H1 (cell line): ENCODE measurements around the gene MELK. TPM values are rescaled to one million over a fixed set of nuclear protein-coding genes. Genes with fewer than 3 reads are reported as not detected.

Source experiments
- CTCF ChIA-PET: fragments of 300-600 bp; sonication (Branson Sonifier 250); formaldehyde crosslinking; loops from one replicate; lab custom pipeline; 2021; ENCODE audit not compliant: partially characterized antibody; lab: Charles Lee
- POLR2A ChIA-PET: fragments of 300-600 bp; sonication (Branson Sonifier 250); formaldehyde crosslinking; loops from one replicate; lab custom pipeline; 2021; ENCODE audit warnings: inconsistent platforms; ENCODE audit not compliant: partially characterized antibody; lab: Charles Lee
- DNase-seq, 2 experiments: peaks; one replicate each; pipeline versions ENCODE4 v3.0.0 to v3.0.0-alpha.2; 2010 to 2022; ENCODE audit warnings: low spot score in 2 of 2, low read depth in 1 of 2, mixed read lengths in 1 of 2
- FAIRE-seq: peaks from 2 replicates; lab custom pipeline; 2011; peaks lifted over from hg19 to GRCh38; lab: Jason Lieb, UNC
- H2AFZ ChIP-seq: 2 replicates; pipeline ENCODE4 v1.8.1; 2012; ENCODE audit warnings: low read length, inconsistent platforms
- H2AK5ac ChIP-seq: 2 replicates; pipeline ENCODE4 v1.6.1; 2013; ENCODE audit warnings: low read depth, low read length
- H2BK120ac ChIP-seq: replicated peaks from 2 replicates; pipeline ENCODE3; 2013; ENCODE audit warnings: low read depth, low read length, inconsistent platforms
- H2BK12ac ChIP-seq: 2 replicates; pipeline ENCODE4 v1.6.1; 2013; ENCODE audit warnings: low read depth, low read length
- H2BK15ac ChIP-seq: 2 replicates; pipeline ENCODE4 v1.6.1; 2013; ENCODE audit warnings: low read length
- H2BK20ac ChIP-seq: 2 replicates; pipeline ENCODE4 v1.6.1; 2013; ENCODE audit warnings: low read length
- H2BK5ac ChIP-seq: 2 replicates; pipeline ENCODE4 v1.6.1; 2013; ENCODE audit warnings: low read depth, low read length
- H3K14ac ChIP-seq: 2 replicates; pipeline ENCODE4 v1.6.1; 2013; ENCODE audit warnings: inconsistent platforms; ENCODE audit not compliant: insufficient read length
- H3K18ac ChIP-seq: 2 replicates; pipeline ENCODE4 v1.6.1; 2013; ENCODE audit warnings: low read length; ENCODE audit errors: extremely low read depth
- H3K23ac ChIP-seq: 2 replicates; pipeline ENCODE4 v1.6.1; 2013; ENCODE audit warnings: inconsistent platforms; ENCODE audit not compliant: insufficient read length
- H3K23me2 ChIP-seq: 2 replicates; pipeline ENCODE4 v1.6.1; 2013; ENCODE audit warnings: low read depth, low read length
- H3K27ac ChIP-seq: 2 replicates; pipeline ENCODE4 v1.6.1; 2011; ENCODE audit warnings: low read depth, low read length, inconsistent platforms
- H3K27me3 ChIP-seq, 4 experiments: replicated peaks in 1 of 4; 1 replicate in 1 of 4; 2 replicates in 3 of 4; pipeline versions ENCODE4 v1.6.1 to v1.8.1; 2011 to 2013; ENCODE audit warnings: low read length in 3 of 4, mild to moderate bottlenecking in 3 of 4, inconsistent platforms in 2 of 4, mixed read lengths in 2 of 4, moderate library complexity in 1 of 4; ENCODE audit not compliant: control insufficient read depth in 3 of 4, insufficient read depth in 3 of 4; ENCODE audit errors: extremely low read depth in 1 of 4
- H3K36me3 ChIP-seq, 4 experiments: 2 replicates each; pipeline versions ENCODE4 v1.6.1 to v1.8.1; 2011 to 2013; ENCODE audit warnings: mild to moderate bottlenecking in 4 of 4, low read length in 3 of 4, moderate library complexity in 2 of 4, control low read depth in 1 of 4, inconsistent platforms in 1 of 4; ENCODE audit not compliant: insufficient read depth in 4 of 4, control insufficient read depth in 2 of 4
- H3K4ac ChIP-seq: replicated peaks from 2 replicates; pipeline ENCODE3; 2013; ENCODE audit warnings: low read length, low read depth, mixed read lengths, inconsistent platforms; ENCODE audit not compliant: insufficient read length
- H3K4me1 ChIP-seq, 4 experiments: replicated peaks in 1 of 4; 1 replicate in 1 of 4; 2 replicates in 3 of 4; pipeline versions ENCODE4 v1.6.1 to v1.8.1; 2011 to 2013; ENCODE audit warnings: low read length in 3 of 4, inconsistent platforms in 2 of 4, mixed read lengths in 1 of 4; ENCODE audit not compliant: insufficient read depth in 4 of 4, control insufficient read depth in 3 of 4
- H3K4me2 ChIP-seq, 2 experiments: 2 replicates each; pipeline versions ENCODE4 v1.6.1 to v1.8.1; 2011 to 2013; ENCODE audit warnings: low read depth in 2 of 2, low read length in 2 of 2, control low read depth in 1 of 2, inconsistent platforms in 1 of 2, mild to moderate bottlenecking in 1 of 2; ENCODE audit not compliant: insufficient read depth in 1 of 2
- H3K4me3 ChIP-seq, 4 experiments: fragments of 200-600, 300-600 bp in 1 of 4; sonication (generic), shearing (Covaris generic), sonication (Bioruptor Twin) in 1 of 4; 2 replicates each; pipeline versions ENCODE4 v1.5.1 to v1.8.1; 2011 to 2016; ENCODE audit warnings: low read length in 4 of 4, low read depth in 3 of 4, control low read depth in 2 of 4, inconsistent platforms in 2 of 4, mild to moderate bottlenecking in 2 of 4, mixed read lengths in 1 of 4, moderate library complexity in 1 of 4; ENCODE audit not compliant: insufficient read depth in 2 of 4; ENCODE audit errors: extremely low read depth in 1 of 4
- H3K56ac ChIP-seq: replicated peaks from 2 replicates; pipeline ENCODE3; 2013; ENCODE audit warnings: low read depth, mild to moderate bottlenecking, mixed read lengths, low read length, inconsistent platforms; ENCODE audit not compliant: insufficient read length
- H3K79me1 ChIP-seq: 2 replicates; pipeline ENCODE4 v1.6.1; 2013; ENCODE audit warnings: low read depth, low read length, control low read depth
- H3K79me2 ChIP-seq, 2 experiments: 2 replicates each; pipeline versions ENCODE4 v1.6.1 to v1.8.1; 2012 to 2013; ENCODE audit warnings: low read length in 2 of 2, mild to moderate bottlenecking in 2 of 2, inconsistent platforms in 1 of 2; ENCODE audit not compliant: insufficient read depth in 2 of 2, control insufficient read depth in 1 of 2
- H3K9ac ChIP-seq, 4 experiments: replicated peaks in 1 of 4; 1 replicate in 1 of 4; 2 replicates in 3 of 4; pipeline versions ENCODE4 v1.6.1 to v1.8.1; 2011 to 2013; ENCODE audit warnings: low read depth in 3 of 4, low read length in 3 of 4, control low read depth in 2 of 4, mild to moderate bottlenecking in 2 of 4, moderate library complexity in 2 of 4, inconsistent platforms in 1 of 4; ENCODE audit errors: extremely low read depth in 1 of 4
- H3K9me3 ChIP-seq, 2 experiments: 2 replicates each; pipeline versions ENCODE4 v1.6.1 to v1.8.1; 2012 to 2013; ENCODE audit warnings: mild to moderate bottlenecking in 2 of 2, moderate library complexity in 2 of 2, control low read depth in 1 of 2, inconsistent platforms in 1 of 2, low read depth in 1 of 2, low read length in 1 of 2, mixed read lengths in 1 of 2; ENCODE audit not compliant: insufficient read depth in 2 of 2
- H4K20me1 ChIP-seq, 2 experiments: replicated peaks in 1 of 2; 2 replicates each; pipeline versions ENCODE3 to v1.8.1; 2011 to 2013; ENCODE audit warnings: inconsistent platforms in 2 of 2, low read length in 2 of 2, mild to moderate bottlenecking in 1 of 2; ENCODE audit not compliant: insufficient read depth in 2 of 2, control insufficient read depth in 1 of 2
- H4K5ac ChIP-seq: 2 replicates; pipeline ENCODE4 v1.6.1; 2013; ENCODE audit warnings: low read length, low read depth, mixed read lengths, inconsistent platforms; ENCODE audit not compliant: insufficient read length
- H4K8ac ChIP-seq: 2 replicates; pipeline ENCODE4 v1.8.0; 2013; ENCODE audit warnings: mild to moderate bottlenecking, moderate library complexity, low read length, inconsistent platforms; ENCODE audit not compliant: insufficient read depth; ENCODE audit errors: extremely low read depth
- H4K91ac ChIP-seq: replicated peaks from 2 replicates; pipeline ENCODE3; 2013; ENCODE audit warnings: low read length, mixed read lengths, inconsistent platforms; ENCODE audit not compliant: insufficient read length
- BACH1 ChIP-seq: IDR thresholded peaks from 2 replicates; pipeline ENCODE4 v1.6.1; 2012; ENCODE audit warnings: low read length, improper control_type of control experiment
- FOSL1 ChIP-seq: IDR thresholded peaks from 2 replicates; pipeline ENCODE4 v1.6.1; 2011; ENCODE audit warnings: mild to moderate bottlenecking, low read depth, low read length, moderate library complexity; ENCODE audit not compliant: insufficient read depth
- HDAC2 ChIP-seq, 2 experiments: fragments of 300-600 bp in 1 of 2; sonication (generic) in 1 of 2; IDR thresholded peaks; 2 replicates each; pipeline ENCODE4 v1.6.1; 2011 to 2012; ENCODE audit warnings: low read depth in 2 of 2, low read length in 2 of 2, mild to moderate bottlenecking in 2 of 2, moderate library complexity in 2 of 2, borderline replicate concordance in 1 of 2, inconsistent platforms in 1 of 2
- KDM1A ChIP-seq: fragments of 200-600, 300-600 bp; sonication (generic); IDR thresholded peaks from 2 replicates; pipeline ENCODE4 v1.7.1; 2016; ENCODE audit warnings: mild to moderate bottlenecking, low read length, borderline replicate concordance
- TAF7 ChIP-seq: optimal IDR thresholded peaks from 2 replicates; pipeline ENCODE3; 2011; ENCODE audit warnings: low read depth, mild to moderate bottlenecking, inconsistent platforms, low read length, moderate library complexity, borderline replicate concordance
- WGBS, 2 experiments: shearing (Covaris generic) in 1 of 2; methylation state at CpG; one replicate each; pipeline versions ENCODE4 v1.1.6 to v1.1.7; 2013 to 2015; ENCODE audit warnings: low lambda C conversion rate in 2 of 2, mixed read lengths in 2 of 2, inconsistent platforms in 1 of 2, low coverage in 1 of 2, missing lambda C conversion rate in 1 of 2; ENCODE audit not compliant: insufficient replicate concordance in 2 of 2, insufficient coverage in 1 of 2, insufficient read length in 1 of 2; ENCODE audit errors: extremely low coverage in 1 of 2, missing lambda C conversion rate in 1 of 2; 5-methylcytosine and 5-hydroxymethylcytosine counted together
- polyA plus RNA-seq, 7 experiments: library from polyadenylated mRNA; depleted of rRNA in 3 of 7; stranded (reverse) in 5 of 7; unstranded in 2 of 7; fragments of >200 nt in 5 of 7; fragments of 200-250 nt in 2 of 7; gene quantifications; 1 replicate in 5 of 7; 2 replicates in 1 of 7; 4 replicates in 1 of 7; pipeline versions ENCODE4 v1.2.1 to v1.2.3, GENCODE V29; 2011 to 2013; ENCODE audit warnings: missing spikeins in 2 of 7, mixed read lengths in 2 of 7
- total RNA-seq: library from RNA; stranded (reverse); fragmentation: NEBNext Ultra II Directional; extraction: Animal tissue kit (Norgen Biotek cat#: 25700); gene quantifications from 2 replicates; pipeline ENCODE4 v1.2.1, GENCODE V29; 2021

MELK gene
- total and polyA plus RNA-seq, 2 of the 8 experiments (the other 6 are each of a cell fraction or from before 2014, with no cell fraction given) = 26.2 to 53.1 TPM

DNA sequence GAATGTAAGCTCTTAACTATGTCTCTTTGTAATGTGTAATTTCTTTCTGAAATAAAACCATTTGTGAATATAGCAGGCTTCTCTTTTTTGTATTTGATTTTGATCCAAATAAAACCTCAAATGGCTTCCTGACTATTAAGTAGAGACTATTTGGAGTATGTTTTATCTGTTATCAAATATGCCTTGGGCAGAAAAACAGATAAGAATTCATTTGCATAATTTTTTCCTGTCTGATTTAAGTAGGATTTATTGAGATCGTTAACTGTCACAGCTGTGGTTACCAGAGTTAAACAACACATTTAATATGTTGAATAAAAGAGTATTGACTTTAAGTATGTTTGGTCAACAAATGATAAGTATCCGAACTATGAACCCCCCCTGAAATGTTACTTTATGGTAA, 104.9 kb downstream of the MELK start:
- no peak overlapping the region for H4K8ac ChIP-seq
- no peak overlapping the region for H3K14ac ChIP-seq
- H3K9me3 ChIP-seq = peaks cover 9% of the 10 kb centered on the region in 2 experiments; a peak in 2 of 4 replicates
- FAIRE-seq = no peak
- no peak overlapping the region for H3K23ac ChIP-seq
- no peak overlapping the region for H2BK20ac ChIP-seq
- no peaks in the 10 kb centered on the region for H3K79me2 ChIP-seq
- H3K4me3 ChIP-seq = no peak overlapping the region
- H4K5ac ChIP-seq = no peak overlapping the region
- H2BK12ac ChIP-seq = no peak overlapping the region
- H3K36me3 ChIP-seq = peaks cover 0 to 31% (median 12%) of the 10 kb centered on the region in 4 experiments; a peak in 4 of 8 replicates
- DNase-seq = no peak
- H3K27me3 ChIP-seq = no peaks in the 10 kb centered on the region
- H3K9ac ChIP-seq = no peak overlapping the region
- no peaks in the 10 kb centered on the region for H3K4me1 ChIP-seq
- WGBS, 2 experiments = 91% methylated on average over 2 of the region's 2 CpGs; no CpG with 5 or more reads in 1 of the 2 experiments
- no peak overlapping the region for H2BK15ac ChIP-seq
- no peak overlapping the region for H3K4me2 ChIP-seq
- H2BK5ac ChIP-seq = no peak overlapping the region
- CTCF ChIA-PET = interaction anchor here (0.5 to 1.4 kb wide), 3 partner anchors 11 to 669 kb away, joined by 3 to 4 read pairs (median 3); no protein-coding TSS in a partner anchor
- POLR2A ChIA-PET = no interaction called here
- H3K4ac ChIP-seq = no peak overlapping the region
- no peaks in the 10 kb centered on the region for H3K79me1 ChIP-seq
- H4K20me1 ChIP-seq = no peaks in the 10 kb centered on the region
- no peak overlapping the region for H2AFZ ChIP-seq
- no peak overlapping the region for H4K91ac ChIP-seq
- H3K18ac ChIP-seq = no peak overlapping the region
- no peak overlapping the region for H3K56ac ChIP-seq
- H2AK5ac ChIP-seq = no peak overlapping the region
- no peaks in the 10 kb centered on the region for H3K23me2 ChIP-seq
- TF ChIP-seq TAF7 (no peak), FOSL1 (no peak), HDAC2 (IDR thresholded peaks at IDR 0.05; ENCODE audit: borderline replicate concordance in 1 of 2, low read depth in 2 of 2, low read length in 2 of 2) (no peak), KDM1A (no peak), BACH1 (no peak)
- no peak overlapping the region for H3K27ac ChIP-seq
- H2BK120ac ChIP-seq = no peak overlapping the region
